CD4-positive, alpha-beta T cell treated with Interleukin-17A for 1 hour (primary cell): ENCODE results near the gene FADS2.

Experiments used
- DNase-seq: peaks from one replicate; pipeline ENCODE4 v3.0.0-alpha.2; 2020

Gene FADS2

GRCh38 chr11:61910187-61911127, 82.4 kb downstream of the FADS2 start:
- DNase-seq, result no peak

GRCh38 chr11:61911128-61911700, 83.1 kb downstream of the FADS2 start:
- DNase-seq, result no peak

- DNase-seq, result no peak
These were observed 83.8 kb downstream of the FADS2 start for GRCh38 chr11:61911701-61912529.

GRCh38 chr11:61912530-61912898, 84.4 kb downstream of the FADS2 start:
- DNase-seq, result peak; percentile 21

- DNase-seq, result no peak
These were observed 85.0 kb downstream of the FADS2 start for GRCh38 chr11:61912991-61913698.

- no peak for DNase-seq
These were observed 85.7 kb downstream of the FADS2 start for GRCh38 chr11:61913699-61914395.

- DNase-seq, result no peak
These were observed 86.5 kb downstream of the FADS2 start for GRCh38 chr11:61914471-61915171.

GRCh38 chr11:61916737-61917333, 88.7 kb downstream of the FADS2 start:
- no peak for DNase-seq
